Stomach (tissue), 4 donors: ENCODE measurements around the gene BUD13.

ENCODE experiments used
- CTCF ChIP-seq, 7 experiments: fragments of 450-650 bp in 4 of 7; fragments of 200-600 bp in 3 of 7; sonication (generic) in 3 of 7; IDR thresholded peaks; one replicate each; pipeline ENCODE4 v1.5.1; 2016 to 2019; ENCODE audit warnings: antibody characterized with exemption in 7 of 7, control low read depth in 2 of 7, mild to moderate bottlenecking in 1 of 7
- EP300 ChIP-seq: sonication (generic); formaldehyde crosslinking; IDR thresholded peaks from one replicate; pipeline ENCODE4 v1.6.1; 2017; ENCODE audit warnings: antibody characterized with exemption
- POLR2A ChIP-seq, 4 donors: fragments of 450-650 bp; IDR thresholded peaks; one replicate each; pipeline ENCODE4 v1.6.1; 2016; ENCODE audit warnings: antibody characterized with exemption in 4 of 4, control low read depth in 2 of 4, mild to moderate bottlenecking in 1 of 4, moderate library complexity in 1 of 4
- POLR2AphosphoS5 ChIP-seq, 3 donors: sonication (generic); formaldehyde crosslinking; IDR thresholded peaks; one replicate each; pipeline ENCODE4 v1.6.1; 2016; ENCODE audit warnings: antibody characterized with exemption in 3 of 3

DNA sequence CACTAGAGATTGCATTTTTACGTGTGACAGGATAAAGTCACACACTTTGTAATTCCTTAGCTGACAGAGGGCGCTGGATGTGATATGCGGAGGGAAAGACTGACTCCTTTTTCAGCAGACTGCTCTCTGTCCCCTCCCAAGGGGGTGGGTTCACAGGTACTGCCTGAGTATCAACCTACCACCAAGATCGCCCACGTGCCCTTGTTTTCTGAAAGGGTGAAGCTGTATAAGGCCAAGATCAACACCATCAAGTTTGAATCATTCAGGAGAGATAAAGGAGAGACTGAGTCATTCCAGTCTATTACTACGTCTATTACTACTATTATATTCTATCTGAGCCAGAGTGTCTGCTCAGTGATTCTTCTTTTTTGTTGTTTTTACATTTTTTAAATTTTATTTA, 30.7 kb downstream of the BUD13 start:
- TF ChIP-seq CTCF (IDR thresholded peaks at IDR 0.05) = no peak
- no peak for TF ChIP-seq POLR2A (IDR thresholded peaks at IDR 0.05)
- TF ChIP-seq EP300 = no peak
- no peak for TF ChIP-seq POLR2AphosphoS5 (IDR thresholded peaks at IDR 0.05)
